HG03064 (cell line): Measurements from ENCODE around the gene TPH2.

Experiments
- ATAC-seq: cut with Tn5 transposase; IDR thresholded peaks from one replicate; pipeline ENCODE4 v1.9.1; 2021; ENCODE audit warnings: low read depth; ENCODE audit not compliant: unreplicated experiment

The TPH2 gene

DNA sequence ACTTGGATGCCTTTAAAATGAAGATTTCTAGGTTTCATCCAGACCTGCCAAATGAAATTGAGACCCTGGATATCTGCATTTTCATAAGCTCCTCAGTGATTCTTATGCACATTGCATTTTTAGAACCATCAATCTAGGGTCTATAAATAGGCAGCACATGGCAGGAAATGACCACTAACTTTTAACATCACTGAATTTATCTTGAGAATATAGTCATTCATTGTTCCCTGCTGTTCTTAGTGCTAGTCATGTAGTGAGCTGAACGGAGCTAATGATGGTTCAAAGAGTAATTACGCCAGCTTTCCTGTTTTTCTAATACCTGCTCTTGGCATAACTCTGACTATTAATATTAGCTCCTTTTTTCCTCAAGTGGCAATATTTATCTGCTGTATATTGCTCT is 91.6 kb downstream of the TPH2 start:
- ATAC-seq = no peak

DNA sequence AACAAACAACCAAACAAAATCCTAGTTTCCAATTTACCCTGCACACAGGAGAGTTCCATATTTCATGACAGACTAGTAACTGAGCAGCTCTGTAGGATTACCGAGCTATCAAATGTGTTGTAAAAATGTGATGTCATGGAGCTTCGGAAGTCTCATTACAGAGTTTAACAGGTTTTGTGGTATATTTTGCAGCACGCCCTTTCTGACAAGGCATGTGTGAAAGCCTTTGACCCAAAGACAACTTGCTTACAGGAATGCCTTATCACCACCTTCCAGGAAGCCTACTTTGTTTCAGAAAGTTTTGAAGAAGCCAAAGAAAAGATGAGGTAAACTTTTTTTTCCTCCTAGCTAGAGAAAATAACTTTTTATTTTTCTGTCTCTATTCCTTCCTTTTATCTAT is 92.4 kb downstream of the TPH2 start:
- ATAC-seq = no peak

- no peak for ATAC-seq
These were observed 95.3 kb downstream of the TPH2 start for GRCh38 chr12:72033991-72034390.

DNA sequence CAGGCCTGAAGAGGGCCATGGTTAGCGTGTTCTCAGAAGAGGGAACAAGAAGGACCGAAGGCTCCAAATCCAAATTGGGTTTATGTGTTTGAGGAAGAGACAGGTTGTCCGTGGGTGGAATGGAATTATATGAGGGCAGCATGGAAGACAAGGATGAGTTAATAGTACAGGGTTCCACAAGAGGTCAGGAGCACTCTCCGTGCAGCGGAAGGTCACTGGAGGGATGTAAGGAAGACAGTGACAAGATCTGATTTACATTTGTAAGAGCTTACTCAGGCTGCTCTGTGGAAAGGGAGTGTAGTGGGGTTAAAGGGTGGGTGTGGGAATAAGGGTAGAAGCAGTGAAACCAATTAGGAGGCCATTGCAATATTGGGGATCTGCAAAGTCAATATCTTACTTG is 97.0 kb downstream of the TPH2 start:
- no peak for ATAC-seq

DNA sequence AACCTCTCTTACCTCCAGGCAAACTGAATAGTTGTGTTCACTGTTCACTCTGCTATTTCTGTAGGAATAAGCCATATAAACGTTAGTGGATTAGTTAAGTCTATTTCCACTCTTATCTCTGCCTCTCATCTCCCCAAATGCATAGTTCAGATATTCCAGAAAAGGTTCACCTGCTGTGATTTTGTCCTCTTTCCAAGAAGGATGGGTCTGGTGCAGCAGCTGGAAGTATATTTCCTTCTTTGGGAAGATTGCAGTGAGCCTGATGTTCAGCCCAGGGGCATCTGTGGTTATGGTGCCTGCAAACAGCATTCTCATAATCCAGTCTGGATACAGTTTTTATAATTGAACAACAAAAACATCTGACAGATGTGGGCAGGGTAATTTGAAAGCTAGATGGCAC is 97.7 kb downstream of the TPH2 start:
- no peak for ATAC-seq

GRCh38 chr12:72037006-72037795 is 98.6 kb downstream of the TPH2 start:
- ATAC-seq = no peak

GRCh38 chr12:72041811-72042210 is 103.2 kb downstream of the TPH2 start:
- ATAC-seq = no peak

DNA sequence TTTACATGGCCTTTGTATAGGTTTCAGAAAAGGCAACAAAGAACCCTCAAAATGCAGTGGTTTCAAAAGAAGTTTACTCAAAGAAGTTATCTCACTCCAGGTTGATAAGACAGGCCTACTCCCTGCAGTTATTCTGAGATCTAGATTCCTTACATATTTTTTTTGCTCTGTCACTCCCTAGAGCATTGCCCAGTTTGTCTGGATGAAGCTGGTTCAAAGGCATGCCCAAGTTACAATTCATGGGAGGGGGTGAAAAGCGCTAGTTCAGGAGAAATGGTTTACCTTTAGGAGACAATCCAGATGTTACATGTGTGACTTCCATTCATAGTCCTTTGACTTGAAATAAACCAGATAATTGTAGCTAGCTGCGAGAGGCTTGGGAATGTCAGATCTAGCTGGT is 115.0 kb downstream of the TPH2 start:
- no peak for ATAC-seq

GRCh38 chr12:72054511-72054910 is 115.9 kb downstream of the TPH2 start:
- no peak for ATAC-seq

GRCh38 chr12:72057330-72057914 is 118.8 kb downstream of the TPH2 start:
- ATAC-seq = no peak

DNA sequence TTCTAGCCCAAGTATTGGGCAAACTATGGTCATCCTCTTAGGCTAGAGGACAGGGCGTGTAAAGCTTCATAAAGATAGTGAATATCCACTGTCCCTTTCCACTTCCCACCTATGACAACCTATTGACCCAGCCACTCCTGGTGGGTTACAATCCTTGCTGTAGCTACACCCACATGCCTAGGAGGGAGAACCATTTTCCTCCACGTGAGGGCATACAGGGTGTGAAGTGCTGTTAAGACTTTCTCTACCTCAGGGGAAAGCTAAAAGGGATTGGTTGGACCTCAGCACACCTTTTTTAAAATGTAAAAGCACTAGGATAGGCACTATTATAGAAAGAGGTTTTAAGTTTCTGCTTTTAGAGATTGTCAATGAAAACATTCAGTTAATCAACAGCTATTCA is 124.4 kb downstream of the TPH2 start:
- no peak for ATAC-seq

- ATAC-seq = no peak
These were observed 132.4 kb downstream of the TPH2 start for GRCh38 chr12:72071030-72071429.

GRCh38 chr12:72072592-72073212 is 134.1 kb downstream of the TPH2 start:
- no peak for ATAC-seq

- ATAC-seq = no peak
These were observed 135.4 kb downstream of the TPH2 start for GRCh38 chr12:72074065-72074464.

DNA sequence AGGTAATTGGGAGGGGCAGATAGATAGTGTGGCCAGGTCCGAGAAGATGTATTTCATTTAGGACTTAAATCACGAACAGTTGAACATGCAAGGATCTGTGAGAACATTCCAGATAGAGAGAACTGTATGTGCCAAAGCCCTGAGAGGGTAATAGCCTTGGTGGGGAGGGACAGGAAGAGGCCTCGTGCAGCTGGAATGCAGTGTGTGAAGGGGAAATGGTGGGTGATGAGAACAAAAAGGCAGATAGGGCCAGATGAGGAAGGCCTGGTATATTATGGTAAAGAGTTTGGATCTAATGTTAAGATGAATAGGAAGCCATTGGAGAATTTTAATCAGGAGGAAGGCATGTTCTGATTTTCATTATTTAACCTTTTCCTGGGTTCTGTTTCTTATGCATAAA is 136.3 kb downstream of the TPH2 start:
- no peak for ATAC-seq

- ATAC-seq = no peak
These were observed 136.8 kb downstream of the TPH2 start for GRCh38 chr12:72075401-72075800.

GRCh38 chr12:72075891-72076557 is 137.4 kb downstream of the TPH2 start:
- no peak for ATAC-seq

DNA sequence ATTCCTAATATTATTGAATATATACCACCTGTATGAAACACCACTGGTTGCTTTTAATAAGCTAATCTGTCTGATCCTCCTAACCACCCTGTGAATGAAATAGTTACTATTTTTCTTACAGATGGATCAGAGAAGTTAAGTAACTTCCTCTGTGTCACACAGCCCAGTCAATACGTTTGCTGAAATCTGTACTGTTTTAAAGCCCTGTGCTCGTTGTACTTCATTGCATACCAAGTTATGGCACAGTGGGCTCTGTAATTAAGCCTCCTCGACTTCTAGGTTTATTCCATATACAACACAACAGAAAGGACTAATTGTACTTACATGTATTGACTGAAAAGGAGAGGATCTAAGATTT is 137.9 kb downstream of the TPH2 start:
- no peak for ATAC-seq

GRCh38 chr12:72077111-72077820 is 138.6 kb downstream of the TPH2 start:
- no peak for ATAC-seq

- no peak for ATAC-seq
These were observed 143.1 kb downstream of the TPH2 start for GRCh38 chr12:72081777-72082176.
